GM23338 (cell line): ENCODE measurements around the gene C10orf53. TPM values are rescaled to one million over a fixed set of nuclear protein-coding genes. Genes with fewer than 3 reads are reported as not detected.

Source experiments
- ATAC-seq: fragments of 200-7000 bp; cut with Tn5 transposase; 3 replicates; pipeline ENCODE4 v1.9.1; 2020
- DNase-seq: peaks from one replicate; pipeline ENCODE4 v3.0.0-alpha.2; 2015; ENCODE audit warnings: low spot score
- H2AFZ ChIP-seq: fragments of 200-600 bp; sonication (generic); 2 replicates; pipeline ENCODE4 v1.8.0; 2016; ENCODE audit warnings: antibody characterized with exemption, mild to moderate bottlenecking, moderate library complexity
- H3F3A ChIP-seq: fragments of 200-600 bp; sonication (generic); replicated peaks from 2 replicates; pipeline ENCODE4 v1.8.0; 2017; ENCODE audit warnings: antibody characterized with exemption, mixed run types, low read depth
- H3K27ac ChIP-seq: fragments of 200-600 bp; sonication (generic); 2 replicates; pipeline ENCODE4 v1.6.1; 2016; ENCODE audit warnings: low read depth
- H3K27me3 ChIP-seq: fragments of 200-600 bp; sonication (generic); 2 replicates; pipeline ENCODE4 v1.8.0; 2016; ENCODE audit warnings: mild to moderate bottlenecking, mixed run types, moderate library complexity; ENCODE audit not compliant: insufficient read depth
- H3K36me3 ChIP-seq: fragments of 200-600 bp; sonication (generic); 2 replicates; pipeline ENCODE4 v1.8.0; 2016; ENCODE audit warnings: mild to moderate bottlenecking; ENCODE audit not compliant: insufficient read depth
- H3K4me1 ChIP-seq: fragments of 200-600 bp; sonication (generic); 2 replicates; pipeline ENCODE4 v1.8.0; 2016; ENCODE audit warnings: mild to moderate bottlenecking, moderate library complexity; ENCODE audit not compliant: insufficient read depth
- H3K4me2 ChIP-seq: fragments of 200-600 bp; sonication (generic); 2 replicates; pipeline ENCODE4 v1.7.1; 2017; ENCODE audit warnings: mixed run types
- H3K4me3 ChIP-seq: fragments of 200-600 bp; sonication (generic); 2 replicates; pipeline ENCODE4 v1.6.1; 2016; ENCODE audit warnings: mixed run types
- H3K79me2 ChIP-seq: fragments of 200-600 bp; sonication (generic); replicated peaks from 2 replicates; pipeline ENCODE4 v1.8.0; 2017; ENCODE audit warnings: mild to moderate bottlenecking; ENCODE audit not compliant: insufficient read depth
- H3K9me2 ChIP-seq: fragments of 200-600 bp; sonication (generic); 2 replicates; pipeline ENCODE4 v1.8.0; 2017; ENCODE audit not compliant: insufficient read depth
- H4K20me1 ChIP-seq: fragments of 200-600 bp; sonication (generic); replicated peaks from 2 replicates; pipeline ENCODE4 v1.8.0; 2017; ENCODE audit warnings: mild to moderate bottlenecking; ENCODE audit not compliant: insufficient read depth
- H3K27ac Mint-ChIP-seq: 2 replicates; pipeline ENCODE4 v1.8.0; 2020; ENCODE audit warnings: inconsistent platforms, mild to moderate bottlenecking, moderate library complexity, mixed read lengths
- H3K27me3 Mint-ChIP-seq: 3 replicates; pipeline ENCODE4 v1.8.0; 2022; ENCODE audit warnings: low read depth, mild to moderate bottlenecking, moderate library complexity, mixed read lengths, inconsistent platforms; ENCODE audit not compliant: insufficient read depth, poor library complexity
- H3K36me3 Mint-ChIP-seq: 3 replicates; pipeline ENCODE4 v1.8.0; 2021; ENCODE audit warnings: low read depth, mild to moderate bottlenecking, inconsistent platforms, moderate library complexity, mixed read lengths
- H3K4me1 Mint-ChIP-seq: 3 replicates; pipeline ENCODE4 v1.8.0; 2020; ENCODE audit warnings: mild to moderate bottlenecking, inconsistent platforms, mixed read lengths
- H3K4me3 Mint-ChIP-seq: 3 replicates; pipeline ENCODE4 v1.8.0; 2021; ENCODE audit warnings: moderate library complexity, mild to moderate bottlenecking, inconsistent platforms, mixed read lengths
- H3K9me3 Mint-ChIP-seq: 3 replicates; pipeline ENCODE4 v1.8.0; 2020; ENCODE audit warnings: moderate library complexity, mild to moderate bottlenecking, inconsistent platforms, mixed read lengths
- CTCF ChIP-seq, 2 experiments: fragments of 200-600 bp in 1 of 2; sonication (generic) in 1 of 2; conservative IDR thresholded peaks; 2 replicates each; pipeline versions ENCODE4 v1.5.1 to v1.6.1; 2016 to 2017; ENCODE audit warnings: antibody characterized with exemption in 2 of 2, low read depth in 2 of 2, mild to moderate bottlenecking in 2 of 2, moderate library complexity in 1 of 2
- ETS1 ChIP-seq: IDR thresholded peaks from 2 replicates; pipeline ENCODE4 v1.6.1; 2016; ENCODE audit warnings: antibody characterized with exemption
- EZH2 ChIP-seq: fragments of 200-600 bp; sonication (generic); IDR thresholded peaks from one replicate; pipeline ENCODE4 v1.8.0; 2017; ENCODE audit warnings: antibody characterized with exemption, mild to moderate bottlenecking, low read depth; ENCODE audit not compliant: unreplicated experiment
- EZH2phosphoT487 ChIP-seq: fragments of 200-600 bp; sonication (generic); IDR thresholded peaks from one replicate; pipeline ENCODE4 v1.8.1; 2018; ENCODE audit warnings: antibody characterized with exemption; ENCODE audit not compliant: unreplicated experiment
- NANOG ChIP-seq: IDR thresholded peaks from 2 replicates; pipeline ENCODE4 v1.6.1; 2016; ENCODE audit warnings: antibody characterized with exemption, borderline replicate concordance
- POLR2AphosphoS5 ChIP-seq: IDR thresholded peaks from 2 replicates; pipeline ENCODE4 v1.6.1; 2016; ENCODE audit warnings: antibody characterized with exemption, low read depth
- STAT1 ChIP-seq: IDR thresholded peaks from one replicate; pipeline ENCODE4 v1.6.1; 2016; ENCODE audit warnings: antibody characterized with exemption; ENCODE audit not compliant: unreplicated experiment
- ZNF114 ChIP-seq: fragments of 250-450 bp; sonication (Bioruptor Pico); IDR thresholded peaks from 2 replicates; pipeline ENCODE4 v1.5.0; 2020; ENCODE audit warnings: mild to moderate bottlenecking, moderate library complexity
- ZNF331 ChIP-seq: fragments of 250-450 bp; sonication (Bioruptor Pico); IDR thresholded peaks from 2 replicates; pipeline ENCODE4 v1.5.0; 2020; ENCODE audit warnings: low read depth, mild to moderate bottlenecking, moderate library complexity
- ZNF462 ChIP-seq: fragments of 250-450 bp; sonication (Bioruptor Pico); IDR thresholded peaks from 2 replicates; pipeline ENCODE4 v1.5.0; 2020; ENCODE audit warnings: mild to moderate bottlenecking, moderate library complexity
- polyA plus RNA-seq: library from polyadenylated mRNA; unstranded; fragments of >200 nt; fragmentation: Nextera tagmentation; extraction: Ambion mirVana; gene quantifications from 2 replicates; pipeline ENCODE4 v1.2.1, GENCODE V29; 2016
- total RNA-seq: library from RNA; depleted of rRNA; stranded (reverse); fragments of >200 nt; shearing (Covaris generic); gene quantifications from 2 replicates; pipeline ENCODE4 v1.2.3, GENCODE V29; 2014

C10orf53 gene
- total and polyA plus RNA-seq, 2 experiments from 2014 or later: not detected

- Mint-ChIP-seq H3K4me1 (peaks cover 17% of the 10 kb centered on the region), H3K4me3 (no peak overlapping the region), H3K36me3 (no peaks in the 10 kb centered on the region), H3K27me3 (peaks cover 54% of the 10 kb centered on the region), H3K9me3 (peaks cover 13% of the 10 kb centered on the region; the same call in 2 of the 3 replicates), H3K27ac (no peak overlapping the region)
- Histone ChIP-seq H3K36me3 (no peaks in the 10 kb centered on the region), H4K20me1 (no peaks in the 10 kb centered on the region; the same call in 1 of the 2 replicates), H3K27me3 (peaks cover 65% of the 10 kb centered on the region), H3F3A (no peaks in the 10 kb centered on the region; the same call in 1 of the 2 replicates), H2AFZ (no peak overlapping the region), H3K27ac (no peak overlapping the region), H3K4me3 (no peak overlapping the region), H3K79me2 (no peaks in the 10 kb centered on the region), H3K9me2 (no peaks in the 10 kb centered on the region; the same call in 1 of the 2 replicates), H3K4me1 (peaks cover 13% of the 10 kb centered on the region), H3K4me2 (no peak overlapping the region)
- TF ChIP-seq POLR2AphosphoS5: no peak
- no peak for TF ChIP-seq CTCF (conservative IDR thresholded peaks at IDR 0.05; ENCODE audit: low read depth in 2 of 2)
- no peak for TF ChIP-seq ZNF331 (CRISPR knock-in tag)
- TF ChIP-seq EZH2phosphoT487: no peak
- TF ChIP-seq STAT1: no peak
- TF ChIP-seq EZH2: no peak
- TF ChIP-seq ZNF114: no peak
- no peak for DNase-seq
- ATAC-seq: no peak
These were observed 16.9 kb downstream of the C10orf53 start for GRCh38 chr10:49696311-49696710.

GRCh38 chr10:49698679-49699078 lies 19.2 kb downstream of the C10orf53 start:
- no peak overlapping the region for H3K4me3 ChIP-seq
- no peaks in the 10 kb centered on the region for H3K36me3 ChIP-seq
- H3K27me3 Mint-ChIP-seq: peaks cover 34% of the 10 kb centered on the region
- H3K4me1 ChIP-seq: peaks cover 5% of the 10 kb centered on the region; the same call in 1 of the 2 replicates
- H3K27me3 ChIP-seq: peaks cover 42% of the 10 kb centered on the region
- no peak for ATAC-seq
- H3K36me3 Mint-ChIP-seq: no peaks in the 10 kb centered on the region
- peaks cover 5% of the 10 kb centered on the region; the same call in 2 of the 3 replicates for H3K9me3 Mint-ChIP-seq
- H3K4me3 Mint-ChIP-seq: no peak overlapping the region
- H3K79me2 ChIP-seq: no peaks in the 10 kb centered on the region
- no peaks in the 10 kb centered on the region; the same call in 1 of the 2 replicates for H3K9me2 ChIP-seq
- TF ChIP-seq NANOG (no peak), CTCF (conservative IDR thresholded peaks at IDR 0.05; ENCODE audit: low read depth in 2 of 2) (no peak), ZNF331 (CRISPR knock-in tag) (no peak), ETS1 (no peak), EZH2phosphoT487 (no peak), ZNF462 (no peak)
- no peaks in the 10 kb centered on the region for H3F3A ChIP-seq
- DNase-seq: no peak
- H3K4me2 ChIP-seq: no peak overlapping the region
- no peak overlapping the region for H2AFZ ChIP-seq
- H4K20me1 ChIP-seq: no peaks in the 10 kb centered on the region; the same call in 1 of the 2 replicates
- peaks cover 10% of the 10 kb centered on the region for H3K4me1 Mint-ChIP-seq
- no peak overlapping the region for H3K27ac Mint-ChIP-seq
- no peak overlapping the region for H3K27ac ChIP-seq
